Stimulated activated CD8-positive, alpha-beta memory T cell treated with anti-CD3 and anti-CD28 coated beads, Interleukin-15, amount 100 ng/mL, for 1 hour (primary cell): ENCODE measurements around the gene ZNF219.

Experiments used
- DNase-seq: peaks from one replicate; pipeline ENCODE4 v3.0.0-alpha.2; 2020; ENCODE audit warnings: low read depth

The ZNF219 gene

GRCh38 chr14:21068521-21069387, 29.7 kb downstream of the ZNF219 start:
- no peak for DNase-seq

GRCh38 chr14:21066882-21067502, 31.5 kb downstream of the ZNF219 start:
- DNase-seq = no peak

GRCh38 chr14:21063479-21063878, 35.0 kb downstream of the ZNF219 start:
- no peak for DNase-seq

GRCh38 chr14:21061347-21061668, 37.1 kb downstream of the ZNF219 start:
- DNase-seq = no peak

GRCh38 chr14:21060614-21061346, 37.7 kb downstream of the ZNF219 start:
- DNase-seq = no peak

GRCh38 chr14:21059842-21060613, 38.4 kb downstream of the ZNF219 start:
- DNase-seq = no peak

- no peak for DNase-seq
Measured at GRCh38 chr14:21058903-21059302, 39.6 kb downstream of the ZNF219 start.

- DNase-seq = no peak
Measured at GRCh38 chr14:21057803-21058675, 40.4 kb downstream of the ZNF219 start, which contains the start of gene RNASE8. TSS of gene RNASE8 (plus strand) at chr14:21057822. CDS start at chr14:21057893, 71 bp downstream.

- DNase-seq = no peak
Measured at GRCh38 chr14:21056520-21057163, 41.8 kb downstream of the ZNF219 start.

- DNase-seq = no peak
Measured at GRCh38 chr14:21055432-21056117, 42.9 kb downstream of the ZNF219 start.

- no peak for DNase-seq
Measured at GRCh38 chr14:21054768-21055145, 43.7 kb downstream of the ZNF219 start.

GRCh38 chr14:21054123-21054767, 44.2 kb downstream of the ZNF219 start:
- no peak for DNase-seq

GRCh38 chr14:21053184-21054122, 45.0 kb downstream of the ZNF219 start:
- no peak for DNase-seq

- no peak for DNase-seq
Measured at GRCh38 chr14:21050597-21050996, 47.9 kb downstream of the ZNF219 start.

GRCh38 chr14:21049271-21049673, 49.2 kb downstream of the ZNF219 start:
- DNase-seq = no peak

GRCh38 chr14:21048638-21049037, 49.8 kb downstream of the ZNF219 start:
- DNase-seq = no peak

GRCh38 chr14:21047378-21047781, 51.1 kb downstream of the ZNF219 start:
- no peak for DNase-seq

GRCh38 chr14:21043974-21044618, 54.4 kb downstream of the ZNF219 start:
- DNase-seq = no peak
